Chondrocyte (in vitro differentiated cells): ENCODE measurements around the gene SFMBT2. TPM values are rescaled to one million over a fixed set of nuclear protein-coding genes. Genes with fewer than 3 reads are reported as not detected.

Source experiments
- DNase-seq: peaks from one replicate; pipeline ENCODE4 v3.0.0; 2021; ENCODE audit warnings: mixed read lengths, low spot score
- H3K27ac Mint-ChIP-seq: one replicate; pipeline ENCODE4 v1.8.0; 2021; ENCODE audit warnings: mild to moderate bottlenecking, moderate library complexity, mixed read lengths; ENCODE audit not compliant: unreplicated experiment
- H3K27me3 Mint-ChIP-seq: 2 replicates; pipeline ENCODE4 v1.8.0; 2021; ENCODE audit warnings: low read depth, mixed read lengths
- H3K36me3 Mint-ChIP-seq: 2 replicates; pipeline ENCODE4 v1.8.0; 2021; ENCODE audit warnings: low read depth, mixed read lengths
- H3K4me1 Mint-ChIP-seq: 2 replicates; pipeline ENCODE4 v1.8.0; 2021; ENCODE audit warnings: low read depth, mild to moderate bottlenecking, mixed read lengths
- H3K4me3 Mint-ChIP-seq: one replicate; pipeline ENCODE4 v1.8.0; 2021; ENCODE audit warnings: mild to moderate bottlenecking, moderate library complexity, mixed read lengths; ENCODE audit not compliant: unreplicated experiment
- H3K9me3 Mint-ChIP-seq: 2 replicates; pipeline ENCODE4 v1.8.0; 2021; ENCODE audit warnings: low read depth, mixed read lengths
- CTCF ChIP-seq: fragments of 200-600 bp; sonication (generic); IDR thresholded peaks from 2 replicates; pipeline ENCODE4 v1.5.0; 2021; ENCODE audit warnings: antibody characterized with exemption, mild to moderate bottlenecking, moderate library complexity
- total RNA-seq: library from RNA; stranded (reverse); gene quantifications from 3 replicates; pipeline ENCODE4 v1.2.1, GENCODE V29; 2021

The SFMBT2 gene
- total RNA-seq, 1 donor from 2014 or later: 1.9 TPM

- Mint-ChIP-seq H3K4me1 (peaks cover 3% of the 10 kb centered on the region), H3K27me3 (no peaks in the 10 kb centered on the region), H3K36me3 (peaks cover 13% of the 10 kb centered on the region)
Observed at GRCh38 chr10:7364474-7364873, 46.4 kb downstream of the SFMBT2 start.

DNA sequence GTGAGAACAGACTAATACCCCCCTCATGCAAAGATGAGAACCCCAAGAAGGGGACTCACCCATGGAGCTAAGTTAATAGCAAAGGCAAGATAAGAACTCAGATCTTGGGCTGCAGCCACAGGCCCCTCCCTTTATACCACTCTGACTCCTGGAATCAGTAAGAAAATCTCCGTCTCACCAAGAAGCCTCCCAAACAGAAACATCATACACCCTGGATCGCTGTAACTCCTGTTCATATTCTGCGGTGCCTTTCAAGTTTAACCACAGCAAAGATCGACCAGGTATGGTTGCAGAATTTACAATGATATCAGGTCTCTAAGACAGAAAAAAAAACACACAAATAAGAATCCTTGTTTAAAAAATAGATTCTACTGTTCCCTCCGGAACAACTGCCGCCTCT lies 47.1 kb downstream of the SFMBT2 start:
- Mint-ChIP-seq H3K4me3 (no peak overlapping the region), H3K27ac (no peak overlapping the region), H3K27me3 (no peaks in the 10 kb centered on the region), H3K4me1 (peaks cover 3% of the 10 kb centered on the region), H3K9me3 (peaks cover 1% of the 10 kb centered on the region), H3K36me3 (peaks cover 14% of the 10 kb centered on the region)
- DNase-seq: no peak
- no peak for TF ChIP-seq CTCF

More at GRCh38 chr10:7364474-7364873, 46.4 kb downstream of the SFMBT2 start:
- no peak for DNase-seq
- no peak overlapping the region for H3K4me3 Mint-ChIP-seq
- H3K9me3 Mint-ChIP-seq: no peaks in the 10 kb centered on the region
- H3K27ac Mint-ChIP-seq: no peak overlapping the region
- no peak for TF ChIP-seq CTCF

- Mint-ChIP-seq H3K36me3 (peaks cover 14% of the 10 kb centered on the region), H3K4me1 (peaks cover 3% of the 10 kb centered on the region), H3K27me3 (no peaks in the 10 kb centered on the region), H3K27ac (no peak overlapping the region), H3K4me3 (no peak overlapping the region), H3K9me3 (peaks cover 4% of the 10 kb centered on the region)
- no peak for TF ChIP-seq CTCF
- DNase-seq: no peak
Observed at GRCh38 chr10:7362471-7362870, 48.4 kb downstream of the SFMBT2 start.

GRCh38 chr10:7361316-7361715 lies 49.5 kb downstream of the SFMBT2 start:
- Mint-ChIP-seq H3K9me3 (peaks cover 4% of the 10 kb centered on the region), H3K36me3 (peaks cover 12% of the 10 kb centered on the region), H3K4me3 (no peak overlapping the region), H3K4me1 (peaks cover 3% of the 10 kb centered on the region), H3K27ac (no peak overlapping the region), H3K27me3 (no peaks in the 10 kb centered on the region)
- no peak for TF ChIP-seq CTCF
- DNase-seq: no peak

DNA sequence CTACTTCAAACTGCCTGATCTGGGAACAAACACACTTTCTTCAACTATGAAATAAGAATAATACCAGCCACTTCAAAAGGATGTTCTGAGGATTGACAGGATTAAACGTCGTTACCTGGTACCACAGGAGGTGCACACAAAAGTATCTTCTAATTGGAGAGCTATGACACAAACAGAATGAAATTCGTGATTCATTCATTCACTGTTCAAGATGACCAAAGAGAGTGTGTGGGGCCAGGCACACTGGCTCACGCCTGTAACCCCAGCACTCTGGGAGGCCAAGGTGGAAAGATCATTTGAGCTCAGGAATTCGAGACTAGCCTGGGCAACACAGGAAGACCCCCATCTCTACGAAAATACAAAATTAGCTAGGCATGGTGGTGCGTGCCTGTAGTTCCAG lies 50.9 kb downstream of the SFMBT2 start:
- peaks cover 9% of the 10 kb centered on the region for H3K36me3 Mint-ChIP-seq
- H3K4me1 Mint-ChIP-seq: no peaks in the 10 kb centered on the region
- H3K27me3 Mint-ChIP-seq: no peaks in the 10 kb centered on the region
- H3K9me3 Mint-ChIP-seq: peaks cover 4% of the 10 kb centered on the region
- TF ChIP-seq CTCF: no peak
- DNase-seq: no peak
- no peak overlapping the region for H3K4me3 Mint-ChIP-seq
- no peak overlapping the region for H3K27ac Mint-ChIP-seq
